Measurements from ENCODE around the gene VPS16. TPM values are rescaled to one million over a fixed set of nuclear protein-coding genes. Genes with fewer than 3 reads are reported as not detected.
"Not testable (repeated sequence)": the region's sequence is repeated elsewhere in the genome, so short reads cannot be mapped to it uniquely, and the experiment has no call there.

Gene VPS16
- total RNA-seq, 6 donors from 2014 or later, result 22.6 to 53.4 (median 38.2) TPM

DNA sequence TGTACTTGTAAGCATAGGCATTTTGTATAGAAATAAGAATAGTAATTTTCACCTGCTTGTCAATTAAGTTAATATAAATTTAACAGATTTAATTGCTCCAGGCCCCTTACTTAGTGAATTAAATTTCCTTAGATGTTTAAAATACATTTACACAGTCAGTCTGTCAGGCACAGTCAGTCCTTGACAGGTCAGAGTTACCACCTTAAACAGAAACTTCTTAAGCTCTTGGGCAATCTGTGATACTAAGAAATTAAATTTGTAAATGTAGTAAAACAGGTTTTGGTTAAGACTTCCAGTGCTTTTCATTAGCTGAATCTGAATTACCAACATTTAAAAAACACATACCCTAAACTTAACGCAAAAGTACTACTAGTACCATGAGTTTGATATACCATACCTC is 48.7 kb downstream of the VPS16 start:
- ATAC-seq (ENCODE audit: low FRiP score in 2 of 2), result no peak
- DNase-seq, result no peak

DNA sequence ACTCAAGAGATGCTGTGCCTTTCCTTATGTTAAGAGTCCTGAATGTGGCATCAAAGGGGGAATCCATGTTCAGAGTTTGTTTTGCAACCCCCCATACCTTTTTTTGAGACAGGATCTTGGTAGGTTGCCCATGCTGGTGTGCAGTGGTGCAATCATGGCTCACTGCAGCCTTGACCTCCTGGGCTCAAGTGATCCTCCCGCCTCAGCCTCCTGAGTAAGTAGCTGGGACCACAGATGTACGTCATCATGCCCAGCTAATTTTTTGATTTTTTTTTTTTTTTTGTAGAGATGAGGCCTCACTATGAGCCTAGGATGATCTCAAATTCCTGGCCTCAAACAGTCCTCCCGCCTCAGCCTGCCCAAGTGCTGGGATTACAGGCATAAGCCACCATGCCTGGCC is 49.3 kb downstream of the VPS16 start:
- ATAC-seq (ENCODE audit: low FRiP score in 2 of 2), result no peak
- Histone ChIP-seq H3K9me3 (no peaks in the 10 kb centered on the region), H3K4me1 (peaks cover 8 to 45% (median 18%) of the 10 kb centered on the region in 4 donors), H3K27me3 (no peaks in the 10 kb centered on the region), H3K27ac (no peak overlapping the region), H3K36me3 (no peaks in the 10 kb centered on the region), H3K4me3 (no peak overlapping the region)
- WGBS, 2 donors, result 89 to 94% methylated on average over 3 of the region's 3 CpGs
- no peak for TF ChIP-seq POLR2AphosphoS5 (IDR thresholded peaks at IDR 0.05)
- no peak for DNase-seq

More for the DNA sequence above, 48.7 kb downstream of the VPS16 start:
- no peaks in the 10 kb centered on the region for H3K27me3 ChIP-seq
- H3K4me3 ChIP-seq, result no peak overlapping the region
- WGBS, 2 donors, result 83 to 86% methylated on average over 1 of the region's 1 CpG
- H3K36me3 ChIP-seq, result no peaks in the 10 kb centered on the region
- TF ChIP-seq EP300 (IDR thresholded peaks at IDR 0.05) (no peak), POLR2AphosphoS5 (IDR thresholded peaks at IDR 0.05) (no peak)
- no peak overlapping the region for H3K27ac ChIP-seq
- peaks cover 9 to 51% (median 19%) of the 10 kb centered on the region in 4 donors for H3K4me1 ChIP-seq
- no peaks in the 10 kb centered on the region for H3K9me3 ChIP-seq

DNA sequence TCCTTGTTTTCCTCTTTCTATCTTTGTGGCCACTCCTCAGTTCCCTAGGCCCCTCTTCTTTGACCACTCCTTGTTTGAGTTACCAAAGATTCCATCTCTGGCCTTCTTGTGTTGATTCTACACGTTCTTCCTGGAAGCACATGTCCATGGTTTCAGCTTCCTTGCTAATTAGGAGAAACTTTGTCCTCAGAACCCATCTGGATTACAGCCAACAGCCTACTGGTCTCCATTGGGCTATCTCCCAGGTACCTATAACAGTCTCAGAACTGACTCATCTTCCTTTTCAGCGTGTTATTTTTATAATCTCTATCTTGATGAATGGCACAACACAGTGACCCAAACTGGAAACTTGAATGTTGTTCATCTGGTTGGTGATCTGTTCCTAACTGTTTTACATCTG is 50.2 kb downstream of the VPS16 start:
- Histone ChIP-seq H3K27ac (no peak overlapping the region), H3K9me3 (peaks cover 0 to 8% (median 2%) of the 10 kb centered on the region in 4 donors), H3K27me3 (no peaks in the 10 kb centered on the region), H3K36me3 (no peaks in the 10 kb centered on the region), H3K4me1 (peaks cover 8 to 39% (median 18%) of the 10 kb centered on the region in 4 donors), H3K4me3 (no peak overlapping the region)
- no peak for ATAC-seq (ENCODE audit: low FRiP score in 2 of 2)
- no peak for DNase-seq
- WGBS, 2 donors, result 53 to 56% methylated on average over 2 of the region's 2 CpGs
- TF ChIP-seq, protein P1, sequence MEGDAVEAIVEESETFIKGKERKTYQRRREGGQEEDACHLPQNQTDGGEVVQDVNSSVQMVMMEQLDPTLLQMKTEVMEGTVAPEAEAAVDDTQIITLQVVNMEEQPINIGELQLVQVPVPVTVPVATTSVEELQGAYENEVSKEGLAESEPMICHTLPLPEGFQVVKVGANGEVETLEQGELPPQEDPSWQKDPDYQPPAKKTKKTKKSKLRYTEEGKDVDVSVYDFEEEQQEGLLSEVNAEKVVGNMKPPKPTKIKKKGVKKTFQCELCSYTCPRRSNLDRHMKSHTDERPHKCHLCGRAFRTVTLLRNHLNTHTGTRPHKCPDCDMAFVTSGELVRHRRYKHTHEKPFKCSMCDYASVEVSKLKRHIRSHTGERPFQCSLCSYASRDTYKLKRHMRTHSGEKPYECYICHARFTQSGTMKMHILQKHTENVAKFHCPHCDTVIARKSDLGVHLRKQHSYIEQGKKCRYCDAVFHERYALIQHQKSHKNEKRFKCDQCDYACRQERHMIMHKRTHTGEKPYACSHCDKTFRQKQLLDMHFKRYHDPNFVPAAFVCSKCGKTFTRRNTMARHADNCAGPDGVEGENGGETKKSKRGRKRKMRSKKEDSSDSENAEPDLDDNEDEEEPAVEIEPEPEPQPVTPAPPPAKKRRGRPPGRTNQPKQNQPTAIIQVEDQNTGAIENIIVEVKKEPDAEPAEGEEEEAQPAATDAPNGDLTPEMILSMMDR (IDR thresholded peaks at IDR 0.05), result no peak
- TF ChIP-seq EP300 (IDR thresholded peaks at IDR 0.05), result no peak
- no peak for TF ChIP-seq POLR2A (IDR thresholded peaks at IDR 0.05)
- TF ChIP-seq POLR2AphosphoS5 (IDR thresholded peaks at IDR 0.05), result no peak

DNA sequence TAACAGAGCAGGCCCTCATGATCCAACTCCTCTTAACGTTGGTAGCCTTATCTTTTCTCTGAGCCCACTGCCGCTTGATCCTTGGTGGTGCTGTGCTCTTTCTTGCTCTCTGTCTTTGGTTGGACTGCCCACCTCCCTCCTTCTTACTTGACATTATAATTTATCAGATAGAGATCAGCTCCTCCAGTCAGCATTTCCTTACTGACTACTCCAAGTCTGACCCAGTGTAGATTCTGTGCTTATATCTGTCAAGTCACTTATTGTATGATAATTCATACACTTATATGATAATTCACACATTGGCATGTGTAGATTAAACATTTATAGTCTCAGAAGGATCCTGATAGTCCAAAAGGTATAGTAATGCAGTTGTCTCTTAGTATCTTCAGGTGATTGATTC is 50.8 kb downstream of the VPS16 start:
- H3K4me1 ChIP-seq, result peaks cover 8 to 37% (median 18%) of the 10 kb centered on the region in 4 donors
- H3K4me3 ChIP-seq, result no peak overlapping the region
- DNase-seq, result no peak
- WGBS, 2 donors, result 78 to 88% methylated on average over 2 of the region's 2 CpGs
- H3K27ac ChIP-seq, result no peak overlapping the region
- no peaks in the 10 kb centered on the region for H3K36me3 ChIP-seq
- no peak for ATAC-seq (ENCODE audit: low FRiP score in 2 of 2)
- TF ChIP-seq, protein P1 (IDR thresholded peaks at IDR 0.05), result no peak
- TF ChIP-seq POLR2A (IDR thresholded peaks at IDR 0.05), result no peak
- H3K27me3 ChIP-seq, result no peaks in the 10 kb centered on the region
- H3K9me3 ChIP-seq, result peaks cover 0 to 9% (median 2%) of the 10 kb centered on the region in 4 donors

DNA sequence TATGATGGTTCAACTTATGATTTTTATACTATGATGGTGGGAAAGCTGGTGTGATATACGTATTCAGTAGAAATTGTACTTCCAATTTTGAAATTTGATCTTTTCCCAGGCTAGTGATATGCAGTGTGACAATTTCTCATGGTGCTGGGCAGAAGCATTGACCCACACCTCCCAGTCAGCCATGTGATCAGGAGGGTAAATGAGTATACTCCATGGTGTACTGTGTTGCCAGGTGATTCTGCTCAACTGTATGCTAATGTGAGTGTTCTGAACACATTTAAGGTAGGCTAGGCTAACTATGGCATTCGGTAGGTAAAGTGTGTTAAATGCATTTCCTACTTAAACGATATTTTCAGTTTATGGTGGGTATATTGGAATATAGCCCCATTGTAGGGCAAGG is 51.8 kb downstream of the VPS16 start:
- no peaks in the 10 kb centered on the region for H3K27me3 ChIP-seq
- H3K4me3 ChIP-seq, result no peak overlapping the region
- TF ChIP-seq EP300 (IDR thresholded peaks at IDR 0.05) (no peak), POLR2AphosphoS5 (IDR thresholded peaks at IDR 0.05) (no peak), POLR2A (IDR thresholded peaks at IDR 0.05) (no peak)
- TF ChIP-seq, protein P1 (IDR thresholded peaks at IDR 0.05), result no peak
- peaks cover 8 to 37% (median 18%) of the 10 kb centered on the region in 4 donors for H3K4me1 ChIP-seq
- H3K9me3 ChIP-seq, result peaks cover 0 to 9% (median 2%) of the 10 kb centered on the region in 4 donors
- no peak for DNase-seq
- 95 to 98% methylated on average over 3 of the region's 3 CpGs for WGBS, 2 donors
- H3K27ac ChIP-seq, result no peak overlapping the region
- no peaks in the 10 kb centered on the region for H3K36me3 ChIP-seq
- no peak for ATAC-seq (ENCODE audit: low FRiP score in 2 of 2)

DNA sequence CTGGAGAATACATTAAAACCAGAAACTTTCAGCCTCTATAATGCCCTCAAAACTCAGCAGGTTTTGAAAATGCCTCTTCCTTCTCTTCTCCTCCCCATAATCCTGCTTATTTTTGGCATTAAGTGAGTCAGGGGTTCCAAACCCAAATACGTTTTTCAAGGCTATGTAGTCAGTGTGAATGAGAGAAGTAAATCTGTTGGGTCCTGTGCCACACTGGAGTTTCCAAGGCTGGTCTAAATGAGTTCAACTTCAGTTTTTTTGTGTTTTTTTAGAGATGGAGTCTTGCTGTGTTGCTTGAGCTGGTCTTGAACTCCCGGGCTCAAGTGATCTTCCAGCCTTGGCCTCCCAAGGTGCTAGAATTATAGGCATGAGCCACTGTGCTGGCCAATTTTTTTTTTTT is 53.7 kb downstream of the VPS16 start:
- Histone ChIP-seq H3K27me3 (no peaks in the 10 kb centered on the region), H3K9me3 (peaks cover 0 to 9% (median 2%) of the 10 kb centered on the region in 4 donors), H3K4me3 (no peak overlapping the region), H3K27ac (no peak overlapping the region), H3K36me3 (no peaks in the 10 kb centered on the region), H3K4me1 (peaks cover 8 to 22% (median 16%) of the 10 kb centered on the region in 4 donors)
- DNase-seq, result no peak
- TF ChIP-seq POLR2A (IDR thresholded peaks at IDR 0.05) (no peak), EP300 (IDR thresholded peaks at IDR 0.05) (no peak), POLR2AphosphoS5 (IDR thresholded peaks at IDR 0.05) (no peak)
- TF ChIP-seq, protein P1 (IDR thresholded peaks at IDR 0.05), result no peak
- no peak for ATAC-seq (ENCODE audit: low FRiP score in 2 of 2)
- 91 to 98% methylated on average over 2 of the region's 2 CpGs for WGBS, 2 donors

DNA sequence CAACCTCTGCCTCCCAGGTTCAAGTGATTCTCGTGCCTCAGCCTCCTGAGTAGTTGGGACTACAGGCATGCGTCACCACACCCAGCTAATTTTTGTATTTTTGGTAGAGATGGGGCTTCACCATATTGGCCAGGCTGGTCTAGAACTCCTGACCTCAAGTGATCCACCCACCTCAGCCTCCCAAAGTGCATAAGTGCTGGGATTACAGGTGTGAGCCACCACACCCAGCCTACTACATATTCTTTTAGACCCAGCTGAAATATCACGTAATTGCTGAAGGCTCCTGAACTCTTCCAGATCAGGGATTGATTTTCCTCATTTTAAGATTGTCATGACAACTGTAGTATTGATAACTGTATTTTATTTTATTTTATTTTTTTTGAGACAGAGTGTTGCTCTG is 54.6 kb downstream of the VPS16 start:
- H3K9me3 ChIP-seq; H3K4me3 ChIP-seq; H3K27ac ChIP-seq; ATAC-seq (ENCODE audit: low FRiP score in 2 of 2); H3K36me3 ChIP-seq; H3K27me3 ChIP-seq; DNase-seq: not testable (repeated sequence)
- 93 to 100% methylated on average over 3 of the region's 3 CpGs for WGBS, 2 donors
- peaks cover 5 to 22% (median 10%) of the 10 kb centered on the region in 4 donors for H3K4me1 ChIP-seq
